Neural cell (in vitro differentiated cells): ENCODE measurements around the gene ZNF17. TPM values are rescaled to one million over a fixed set of nuclear protein-coding genes. Genes with fewer than 3 reads are reported as not detected.

Source experiments
- H2AFZ ChIP-seq: fragments of 200-600, 300-800 bp; sonication (generic), shearing (Covaris generic); 2 replicates; pipeline ENCODE4 v1.6.0; 2014; ENCODE audit warnings: low read depth, mild to moderate bottlenecking, antibody characterized with exemption, low read length, moderate library complexity
- H3F3A ChIP-seq: fragments of 200-600 bp; shearing (Covaris generic); 2 replicates; pipeline ENCODE4 v1.6.1; 2016; ENCODE audit warnings: mild to moderate bottlenecking, moderate library complexity, mixed read lengths, antibody characterized with exemption, low read length; ENCODE audit not compliant: insufficient read depth, poor library complexity, severe bottlenecking
- H3K27ac ChIP-seq: fragments of 200-600, 300-800 bp; sonication (generic), shearing (Covaris generic); 2 replicates; pipeline ENCODE4 v1.5.1; 2014; ENCODE audit warnings: mild to moderate bottlenecking, low read length, moderate library complexity
- H3K27me3 ChIP-seq: fragments of 300-800, 200-600 bp; sonication (generic), shearing (Covaris generic); 2 replicates; pipeline ENCODE4 v1.6.0; 2014; ENCODE audit warnings: mild to moderate bottlenecking, low read depth, low read length, moderate library complexity; ENCODE audit not compliant: insufficient read depth
- H3K36me3 ChIP-seq: fragments of 300-800, 200-600 bp; sonication (generic), shearing (Covaris generic); 2 replicates; pipeline ENCODE4 v1.5.1; 2014; ENCODE audit warnings: mild to moderate bottlenecking, antibody characterized with exemption, low read length, moderate library complexity; ENCODE audit not compliant: insufficient read depth
- H3K4me2 ChIP-seq: fragments of 300-800, 200-600 bp; sonication (generic), shearing (Covaris generic); 2 replicates; pipeline ENCODE4 v1.6.0; 2014; ENCODE audit warnings: mild to moderate bottlenecking, low read length
- H3K4me3 ChIP-seq: fragments of 300-800, 200-600 bp; sonication (generic), shearing (Covaris generic); 2 replicates; pipeline ENCODE4 v1.5.1; 2014; ENCODE audit warnings: mild to moderate bottlenecking, low read length, moderate library complexity
- H3K79me2 ChIP-seq: fragments of 200-600 bp; shearing (Covaris generic); replicated peaks from 2 replicates; pipeline ENCODE4 v1.6.0; 2014; ENCODE audit warnings: mild to moderate bottlenecking, low read length, moderate library complexity; ENCODE audit not compliant: insufficient read depth
- H3K9ac ChIP-seq: fragments of 300-800, 200-600 bp; sonication (generic), shearing (Covaris generic); 2 replicates; pipeline ENCODE4 v1.6.1; 2016; ENCODE audit warnings: mild to moderate bottlenecking, low read length, mixed read lengths
- H3K9me2 ChIP-seq: fragments of 200-600 bp; shearing (Covaris generic); 2 replicates; pipeline ENCODE4 v1.6.1; 2016; ENCODE audit warnings: mild to moderate bottlenecking, low read length, mixed read lengths; ENCODE audit not compliant: insufficient read depth
- H3K9me3 ChIP-seq: fragments of 200-600, 300-800 bp; sonication (generic), shearing (Covaris generic); 2 replicates; pipeline ENCODE4 v1.6.1; 2016; ENCODE audit warnings: mild to moderate bottlenecking, mixed run types, low read length, moderate library complexity, mixed read lengths
- H4K20me1 ChIP-seq: fragments of 200-600 bp; shearing (Covaris generic); 2 replicates; pipeline ENCODE4 v1.6.1; 2016; ENCODE audit warnings: mild to moderate bottlenecking, mixed run types; ENCODE audit not compliant: insufficient read depth
- CTCF ChIP-seq: fragments of 450-650 bp; IDR thresholded peaks from 2 replicates; pipeline ENCODE4 v1.5.1; 2014; ENCODE audit warnings: antibody characterized with exemption, mild to moderate bottlenecking, moderate library complexity; ENCODE audit not compliant: poor library complexity, severe bottlenecking
- EZH2 ChIP-seq: fragments of 200-600, 300-800 bp; shearing (Covaris generic), sonication (generic); IDR thresholded peaks from 2 replicates; pipeline ENCODE4 v1.6.1; 2014; ENCODE audit warnings: antibody characterized with exemption, low read length, borderline replicate concordance, mild to moderate bottlenecking; ENCODE audit not compliant: insufficient read depth, poor library complexity, severe bottlenecking
- MXI1 ChIP-seq: fragments of 450-650 bp; conservative IDR thresholded peaks from 2 replicates; pipeline ENCODE4 v1.6.1; 2014; ENCODE audit warnings: antibody characterized with exemption, mild to moderate bottlenecking; ENCODE audit not compliant: poor library complexity, severe bottlenecking
- POLR2AphosphoS5 ChIP-seq: IDR thresholded peaks from 2 replicates; pipeline ENCODE4 v1.6.1; 2012
- RAD21 ChIP-seq: fragments of 450-650 bp; conservative IDR thresholded peaks from 2 replicates; pipeline ENCODE4 v1.6.1; 2014; ENCODE audit warnings: antibody characterized with exemption, mild to moderate bottlenecking, moderate library complexity
- REST ChIP-seq: IDR thresholded peaks from 2 replicates; pipeline ENCODE4 v1.6.1; 2012; ENCODE audit warnings: borderline replicate concordance
- SMC3 ChIP-seq: fragments of 450-650 bp; conservative IDR thresholded peaks from 2 replicates; pipeline ENCODE4 v1.6.1; 2014; ENCODE audit warnings: antibody characterized with exemption, mild to moderate bottlenecking, moderate library complexity; ENCODE audit not compliant: poor library complexity
- TAF1 ChIP-seq: IDR thresholded peaks from 2 replicates; pipeline ENCODE4 v1.6.1; 2012; ENCODE audit warnings: low read depth
- polyA plus RNA-seq: library from polyadenylated mRNA; depleted of rRNA; stranded (reverse); fragments of >200 nt; gene quantifications from 2 replicates; pipeline ENCODE4 v1.2.3, GENCODE V29; 2014

Gene ZNF17
- polyA plus RNA-seq, 1 donor from 2014 or later = 26.3 TPM

DNA sequence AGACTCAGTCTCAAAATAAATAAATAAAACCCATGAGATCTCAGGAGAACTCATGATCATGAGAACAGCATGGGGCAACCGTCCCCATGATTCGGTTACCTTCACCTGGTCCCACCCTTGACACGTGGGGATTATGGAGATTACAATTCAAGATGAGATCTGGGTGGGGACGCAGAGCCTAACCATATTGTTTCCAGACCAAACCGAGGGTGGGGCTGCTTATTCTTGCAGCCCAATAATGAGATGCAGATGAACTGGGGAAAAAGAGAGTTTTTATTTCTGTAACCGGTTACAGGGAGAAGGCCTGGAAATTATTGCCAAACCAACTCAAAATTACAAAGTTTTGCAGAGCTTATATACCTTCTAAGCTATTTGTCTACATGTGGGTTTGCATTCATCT lies 34.8 kb upstream of the ZNF17 start:
- peaks cover 25% of the 10 kb centered on the region for H3K36me3 ChIP-seq

GRCh38 chr19:57377498-57378146 lies 33.3 kb upstream of the ZNF17 start:
- no peaks in the 10 kb centered on the region for H3K9me2 ChIP-seq
- TF ChIP-seq REST = no peak
- TF ChIP-seq RAD21 = no peak
- no peak for TF ChIP-seq TAF1
- no peak for TF ChIP-seq SMC3
- TF ChIP-seq CTCF = no peak
- no peak for TF ChIP-seq MXI1
- TF ChIP-seq POLR2AphosphoS5 = no peak

More for the DNA sequence above, 34.8 kb upstream of the ZNF17 start:
- Histone ChIP-seq H3K79me2 (no peaks in the 10 kb centered on the region), H4K20me1 (no peaks in the 10 kb centered on the region), H2AFZ (no peak overlapping the region), H3K4me2 (no peak overlapping the region), H3K4me3 (no peak overlapping the region), H3K9ac (no peak overlapping the region), H3K27me3 (no peaks in the 10 kb centered on the region), H3K27ac (no peak overlapping the region), H3K9me2 (no peaks in the 10 kb centered on the region), H3K9me3 (peaks cover 11% of the 10 kb centered on the region), H3F3A (no peaks in the 10 kb centered on the region)
- no peak for TF ChIP-seq CTCF
- no peak for TF ChIP-seq MXI1
- TF ChIP-seq TAF1 = no peak
- no peak for TF ChIP-seq SMC3
- no peak for TF ChIP-seq EZH2
- no peak for TF ChIP-seq REST

More at GRCh38 chr19:57377498-57378146, 33.3 kb upstream of the ZNF17 start:
- H3K36me3 ChIP-seq = peaks cover 19% of the 10 kb centered on the region
- no peaks in the 10 kb centered on the region for H3K27me3 ChIP-seq
- H3K4me3 ChIP-seq = no peak overlapping the region
- H3K27ac ChIP-seq = no peak overlapping the region
- H3K79me2 ChIP-seq = no peaks in the 10 kb centered on the region
- H2AFZ ChIP-seq = no peak overlapping the region
- H3F3A ChIP-seq = no peaks in the 10 kb centered on the region
- H4K20me1 ChIP-seq = no peaks in the 10 kb centered on the region
- no peak overlapping the region for H3K9ac ChIP-seq
- H3K4me2 ChIP-seq = no peak overlapping the region
- peaks cover 11% of the 10 kb centered on the region for H3K9me3 ChIP-seq
